ENCODE measurements around the gene ARHGAP4. TPM values are rescaled to one million over a fixed set of nuclear protein-coding genes. Genes with fewer than 3 reads are reported as not detected.

ARHGAP4 gene
- total and polyA plus RNA-seq, 2 of the 4 experiments (the other 2 are of a cell fraction) = 0.18 to 0.72 TPM

GRCh38 chrX:153910446-153910845 lies 15.6 kb downstream of the ARHGAP4 start:
- H3K27me3 ChIP-seq (ENCODE audit: control insufficient read depth, insufficient read depth, low read length) = peaks cover 13% of the 10 kb centered on the region
- intact Hi-C loops (cut with micrococcal nuclease) = no loop called here
- no CpG with 5 or more reads among the region's 22 CpGs for WGBS, 2 experiments (ENCODE audit: extremely low coverage in 2 of 2, insufficient read length in 1 of 2)

More at GRCh38 chrX:153910446-153910845, 15.6 kb downstream of the ARHGAP4 start:
- Histone ChIP-seq H2BK5ac (ENCODE audit: low read depth, low read length, poor library complexity, severe bottlenecking) (no peak overlapping the region), H2BK120ac (ENCODE audit: low read depth, low read length) (no peak overlapping the region), H4K5ac (ENCODE audit: low read depth, low read length) (no peak overlapping the region), H3K4ac (ENCODE audit: low read depth, low read length) (no peak overlapping the region), H3K4me2 (ENCODE audit: low read depth, low read length) (no peak overlapping the region), H3K9me3 (ENCODE audit: control insufficient read depth, insufficient read depth, low read length) (no peaks in the 10 kb centered on the region; the same call in 1 of the 2 replicates), H3K9me1 (ENCODE audit: insufficient read depth, low read length) (no peaks in the 10 kb centered on the region), H2AFZ (replicated peaks; ENCODE audit: low read length, poor library complexity) (no peak overlapping the region), H4K8ac (ENCODE audit: low read depth in 2 of 2, low read length in 2 of 2) (no peak overlapping the region), H4K20me1 (ENCODE audit: insufficient read depth, low read length) (no peaks in the 10 kb centered on the region), H2BK20ac (ENCODE audit: low read depth, low read length) (no peak overlapping the region), H3K27ac (ENCODE audit: insufficient read depth, low read length) (no peak overlapping the region), H3K18ac (ENCODE audit: low read depth, low read length) (no peak overlapping the region), H3K9ac (ENCODE audit: low read depth, low read length) (no peak overlapping the region), H2AK9ac (replicated peaks; ENCODE audit: low read depth, low read length, poor library complexity) (no peak overlapping the region), H3K79me1 (ENCODE audit: low read depth in 1 of 2, low read length in 2 of 2) (no peaks in the 10 kb centered on the region), H4K91ac (ENCODE audit: insufficient read depth, low read depth, low read length) (no peak overlapping the region), H3K36me3 (ENCODE audit: control insufficient read depth, insufficient read depth, low read length) (no peaks in the 10 kb centered on the region), H3K14ac (replicated peaks; ENCODE audit: low read depth, low read length) (no peak overlapping the region), H3K56ac (ENCODE audit: extremely low read depth, insufficient read depth, low read length) (no peak overlapping the region), H3K23ac (ENCODE audit: low read depth, low read length) (no peak overlapping the region), H2BK15ac (ENCODE audit: low read depth, low read length) (no peak overlapping the region), H3K4me3 (ENCODE audit: insufficient read depth, low read depth, low read length) (no peak overlapping the region), H3K4me1 (ENCODE audit: control insufficient read depth, insufficient read depth, low read length) (no peaks in the 10 kb centered on the region), H2AK5ac (ENCODE audit: low read depth, low read length) (no peak overlapping the region)
- ChIA-PET POLR2A (ENCODE audit: unreplicated experiment) (no interaction called here), CTCF (interaction anchor here (0.6 kb wide), 1 partner anchor 906 kb away, joined by 3 read pairs; no protein-coding TSS in a partner anchor)
- dilution Hi-C loops (cut with HindIII; ENCODE audit: low sequenced_read_pairs, unreplicated experiment) = no loop called here
- in situ Hi-C loops (cut with MboI; ENCODE audit: low sequenced_read_pairs) = loop anchor here (25.0 kb wide), 1 partner anchor 948 kb away; no protein-coding TSS in a partner anchor
- BruUV-seq (replicated peaks) = no TSS peak
- no peak for TF ChIP-seq ELK1 (IDR thresholded peaks at IDR 0.05; ENCODE audit: borderline replicate concordance, low read depth, low read length)
- ATAC-seq (ENCODE audit: low read depth) = no peak
- no peak for DNase-seq

All from IMR-90 (cell line).